ENCODE measurements around the gene FTCDNL1.

DNA sequence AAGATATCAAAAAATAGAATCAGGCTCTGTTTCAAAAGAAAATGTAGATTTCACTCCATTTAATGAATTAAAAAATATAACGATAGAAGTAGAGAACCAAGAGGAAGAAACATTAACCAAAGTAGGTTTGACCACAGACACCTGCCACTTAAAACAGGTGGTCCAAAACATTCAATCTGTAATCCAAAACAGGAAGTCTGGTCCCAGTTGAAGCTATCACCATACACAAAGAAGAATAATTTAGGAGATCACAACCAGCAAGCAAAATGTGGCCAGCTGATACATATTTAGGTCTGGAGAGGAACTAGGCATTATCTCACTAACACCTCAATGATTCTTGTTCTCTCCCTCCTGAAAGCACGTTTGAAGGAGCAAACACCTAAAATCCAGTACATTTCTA lies 73.1 kb downstream of the FTCDNL1 start:
- TF ChIP-seq EZH2 (IDR thresholded peaks at IDR 0.05; ENCODE audit: low read length) (no peak), CTCF (optimal IDR thresholded peaks at IDR 0.05 in 1 of 3, IDR thresholded peaks at IDR 0.05 in 1 of 3, conservative IDR thresholded peaks at IDR 0.05 in 1 of 3; ENCODE audit: extremely low read depth in 1 of 3, insufficient read depth in 2 of 3, low read length in 3 of 3) (no peak)
